Naive B cell (primary cell): Measurements from ENCODE around the gene ITLN1. TPM values are rescaled to one million over a fixed set of nuclear protein-coding genes. Genes with fewer than 3 reads are reported as not detected.
A peak's percentile ranks its signal among the peaks of the same experiment; 100 is the strongest.
"Not testable (repeated sequence)": the region's sequence is repeated elsewhere in the genome, so short reads cannot be mapped to it uniquely, and the experiment has no call there.

Source experiments
- ATAC-seq, 2 donors: fragments of 150-1000 bp; cut with Tn5 transposase; 2 replicates each; pipeline ENCODE4 v1.10.0; 2021; ENCODE audit warnings: low read depth in 2 of 2, mild to moderate bottlenecking in 2 of 2, moderate library complexity in 2 of 2
- DNase-seq: peaks from one replicate; pipeline ENCODE4 v3.0.0; 2022
- H3K27ac Mint-ChIP-seq, 6 donors: one replicate each; pipeline ENCODE4 v1.8.0; 2020 to 2022; ENCODE audit warnings: mild to moderate bottlenecking in 6 of 6, mixed read lengths in 6 of 6, moderate library complexity in 5 of 6, inconsistent platforms in 2 of 6
- H3K27me3 Mint-ChIP-seq, 3 donors: one replicate each; pipeline ENCODE4 v1.8.0; 2021 to 2022; ENCODE audit warnings: mixed read lengths in 3 of 3, mild to moderate bottlenecking in 1 of 3
- H3K36me3 Mint-ChIP-seq, 2 donors: one replicate each; pipeline ENCODE4 v1.8.0; 2020 to 2022; ENCODE audit warnings: mixed read lengths in 2 of 2, inconsistent platforms in 1 of 2, mild to moderate bottlenecking in 1 of 2
- H3K4me1 Mint-ChIP-seq, 3 donors: one replicate each; pipeline ENCODE4 v1.8.0; 2020 to 2022; ENCODE audit warnings: mixed read lengths in 3 of 3, inconsistent platforms in 1 of 3, mild to moderate bottlenecking in 1 of 3, moderate library complexity in 1 of 3
- H3K4me3 Mint-ChIP-seq, 8 donors: one replicate each; pipeline ENCODE4 v1.8.0; 2020 to 2022; ENCODE audit warnings: mild to moderate bottlenecking in 8 of 8, mixed read lengths in 8 of 8, moderate library complexity in 8 of 8, inconsistent platforms in 2 of 8
- H3K9me3 Mint-ChIP-seq, 7 donors: one replicate each; pipeline ENCODE4 v1.8.0; 2020 to 2022; ENCODE audit warnings: mixed read lengths in 7 of 7, mild to moderate bottlenecking in 5 of 7, inconsistent platforms in 2 of 7, moderate library complexity in 1 of 7
- polyA plus RNA-seq, 6 donors: library from polyadenylated mRNA; unstranded; fragments of 300-500 nt; fragmentation: Illumina TruSeq; gene quantifications; one replicate each; pipeline ENCODE4 v1.2.3, GENCODE V29; 2021; ENCODE audit warnings: low read depth in 6 of 6

ITLN1 gene
- polyA plus RNA-seq, 6 donors from 2014 or later: not detected

GRCh38 chr1:160876311-160876710 is 8.7 kb downstream of the ITLN1 start:
- DNase-seq: no peak
- no peak for ATAC-seq
- H3K36me3 Mint-ChIP-seq: no peaks in the 10 kb centered on the region
- H3K27me3 Mint-ChIP-seq: peaks cover 0 to 6% (median 0%) of the 10 kb centered on the region in 3 donors
- no peak overlapping the region for H3K27ac Mint-ChIP-seq
- no peaks in the 10 kb centered on the region for H3K9me3 Mint-ChIP-seq
- peaks cover 8 to 14% (median 10%) of the 10 kb centered on the region in 3 donors for H3K4me1 Mint-ChIP-seq
- H3K4me3 Mint-ChIP-seq: no peak overlapping the region

GRCh38 chr1:160875591-160875990 is 9.4 kb downstream of the ITLN1 start:
- DNase-seq, H3K27ac Mint-ChIP-seq, H3K36me3 Mint-ChIP-seq, H3K27me3 Mint-ChIP-seq, H3K9me3 Mint-ChIP-seq, ATAC-seq, H3K4me3 Mint-ChIP-seq: not testable (repeated sequence)
- peaks cover 8 to 14% (median 10%) of the 10 kb centered on the region in 3 donors for H3K4me1 Mint-ChIP-seq

GRCh38 chr1:160874935-160875334 is 10.0 kb downstream of the ITLN1 start:
- ATAC-seq: no peak
- DNase-seq: no peak
- peak overlapping the region in 1 of 6 donors; percentile 3 for H3K27ac Mint-ChIP-seq

DNA sequence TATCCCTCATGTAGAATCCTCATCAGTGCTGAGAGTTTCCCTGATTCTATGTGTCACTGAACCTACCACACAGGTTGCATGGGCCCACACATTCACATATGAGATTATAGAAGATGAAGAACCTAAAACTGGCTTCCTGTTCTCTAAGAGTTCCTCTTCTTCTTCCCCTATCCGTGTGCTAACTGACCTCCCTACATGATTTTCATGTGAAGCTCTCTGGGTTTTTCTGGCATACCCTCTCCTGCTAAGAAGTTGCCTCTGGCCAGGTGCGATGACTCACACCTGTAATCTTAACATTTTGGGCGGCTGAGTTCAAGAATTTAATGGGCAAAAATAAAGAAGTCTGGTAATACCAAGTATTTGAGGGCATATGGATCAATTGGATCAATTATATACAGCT is 16.8 kb downstream of the ITLN1 start:
- peaks cover 0 to 3% (median 0%) of the 10 kb centered on the region in 7 donors for H3K9me3 Mint-ChIP-seq
- H3K36me3 Mint-ChIP-seq: no peaks in the 10 kb centered on the region
- no peak overlapping the region for H3K4me3 Mint-ChIP-seq
- no peak for DNase-seq
- peak overlapping the region in 2 of 6 donors; percentile 34 to 50 for H3K27ac Mint-ChIP-seq
- H3K27me3 Mint-ChIP-seq: no peaks in the 10 kb centered on the region
- ATAC-seq: peak; percentile 46 to 67
- peaks cover 15 to 17% (median 15%) of the 10 kb centered on the region in 3 donors for H3K4me1 Mint-ChIP-seq

More at GRCh38 chr1:160874935-160875334, 10.0 kb downstream of the ITLN1 start:
- peaks cover 8 to 14% (median 10%) of the 10 kb centered on the region in 3 donors for H3K4me1 Mint-ChIP-seq
- H3K9me3 Mint-ChIP-seq: no peaks in the 10 kb centered on the region
- H3K4me3 Mint-ChIP-seq: peak overlapping the region in 1 of 8 donors; percentile 57
- H3K27me3 Mint-ChIP-seq: peaks cover 0 to 6% (median 0%) of the 10 kb centered on the region in 3 donors
- no peaks in the 10 kb centered on the region for H3K36me3 Mint-ChIP-seq

GRCh38 chr1:160867651-160868050 is 17.3 kb downstream of the ITLN1 start:
- Mint-ChIP-seq H3K4me1 (peaks cover 19 to 22% (median 20%) of the 10 kb centered on the region in 3 donors), H3K27ac (peak overlapping the region in 1 of 6 donors; percentile 2)
- not testable (repeated sequence) for H3K9me3 Mint-ChIP-seq, H3K36me3 Mint-ChIP-seq, H3K4me3 Mint-ChIP-seq, H3K27me3 Mint-ChIP-seq, ATAC-seq, DNase-seq

GRCh38 chr1:160866695-160867260 is 18.2 kb downstream of the ITLN1 start:
- H3K4me1 Mint-ChIP-seq: peaks cover 24 to 30% (median 29%) of the 10 kb centered on the region in 3 donors

GRCh38 chr1:160866001-160866694 is 18.8 kb downstream of the ITLN1 start:
- Mint-ChIP-seq H3K36me3 (no peaks in the 10 kb centered on the region), H3K27me3 (no peaks in the 10 kb centered on the region), H3K27ac (peak overlapping the region in 1 of 6 donors; percentile 51), H3K4me1 (peaks cover 24 to 34% (median 29%) of the 10 kb centered on the region in 3 donors), H3K9me3 (peaks cover 0 to 3% (median 0%) of the 10 kb centered on the region in 7 donors), H3K4me3 (no peak overlapping the region)
- DNase-seq (no peak), ATAC-seq (no peak)

More at GRCh38 chr1:160866695-160867260, 18.2 kb downstream of the ITLN1 start:
- Mint-ChIP-seq H3K36me3 (no peaks in the 10 kb centered on the region), H3K4me3 (no peak overlapping the region), H3K27ac (no peak overlapping the region), H3K9me3 (peaks cover 0 to 3% (median 0%) of the 10 kb centered on the region in 7 donors), H3K27me3 (no peaks in the 10 kb centered on the region)
- DNase-seq (no peak), ATAC-seq (no peak)

GRCh38 chr1:160865337-160865736 is 19.6 kb downstream of the ITLN1 start:
- H3K36me3 Mint-ChIP-seq: no peaks in the 10 kb centered on the region
- no peak overlapping the region for H3K4me3 Mint-ChIP-seq
- H3K4me1 Mint-ChIP-seq: peaks cover 24 to 37% (median 29%) of the 10 kb centered on the region in 3 donors
- H3K9me3 Mint-ChIP-seq: peaks cover 0 to 3% (median 0%) of the 10 kb centered on the region in 7 donors
- H3K27me3 Mint-ChIP-seq: no peaks in the 10 kb centered on the region
- H3K27ac Mint-ChIP-seq: no peak overlapping the region
- DNase-seq (no peak), ATAC-seq (no peak)

- H3K4me3 Mint-ChIP-seq: peak overlapping the region in 1 of 8 donors; percentile 29
- peaks cover 0 to 1% (median 0%) of the 10 kb centered on the region in 3 donors for H3K27me3 Mint-ChIP-seq
- DNase-seq (no peak), ATAC-seq (no peak)
- H3K4me1 Mint-ChIP-seq: peaks cover 24 to 37% (median 29%) of the 10 kb centered on the region in 3 donors
- peak overlapping the region in 3 of 6 donors; percentile 45 to 92 (median 54) for H3K27ac Mint-ChIP-seq
- peaks cover 0 to 3% (median 0%) of the 10 kb centered on the region in 7 donors for H3K9me3 Mint-ChIP-seq
- H3K36me3 Mint-ChIP-seq: no peaks in the 10 kb centered on the region
Measured at GRCh38 chr1:160864173-160864572, 20.8 kb downstream of the ITLN1 start.

GRCh38 chr1:160863774-160864131 is 21.2 kb downstream of the ITLN1 start:
- Mint-ChIP-seq H3K27me3 (peaks cover 0 to 6% (median 4%) of the 10 kb centered on the region in 3 donors), H3K9me3 (peaks cover 0 to 3% (median 0%) of the 10 kb centered on the region in 7 donors), H3K4me1 (peaks cover 24 to 37% (median 29%) of the 10 kb centered on the region in 3 donors), H3K36me3 (no peaks in the 10 kb centered on the region), H3K4me3 (peak overlapping the region in 4 of 8 donors; percentile 25 to 76 (median 46)), H3K27ac (peak overlapping the region in 4 of 6 donors; percentile 44 to 94 (median 73))
- DNase-seq (no peak), ATAC-seq (peak in 1 of 2 donors; percentile 31)

DNA sequence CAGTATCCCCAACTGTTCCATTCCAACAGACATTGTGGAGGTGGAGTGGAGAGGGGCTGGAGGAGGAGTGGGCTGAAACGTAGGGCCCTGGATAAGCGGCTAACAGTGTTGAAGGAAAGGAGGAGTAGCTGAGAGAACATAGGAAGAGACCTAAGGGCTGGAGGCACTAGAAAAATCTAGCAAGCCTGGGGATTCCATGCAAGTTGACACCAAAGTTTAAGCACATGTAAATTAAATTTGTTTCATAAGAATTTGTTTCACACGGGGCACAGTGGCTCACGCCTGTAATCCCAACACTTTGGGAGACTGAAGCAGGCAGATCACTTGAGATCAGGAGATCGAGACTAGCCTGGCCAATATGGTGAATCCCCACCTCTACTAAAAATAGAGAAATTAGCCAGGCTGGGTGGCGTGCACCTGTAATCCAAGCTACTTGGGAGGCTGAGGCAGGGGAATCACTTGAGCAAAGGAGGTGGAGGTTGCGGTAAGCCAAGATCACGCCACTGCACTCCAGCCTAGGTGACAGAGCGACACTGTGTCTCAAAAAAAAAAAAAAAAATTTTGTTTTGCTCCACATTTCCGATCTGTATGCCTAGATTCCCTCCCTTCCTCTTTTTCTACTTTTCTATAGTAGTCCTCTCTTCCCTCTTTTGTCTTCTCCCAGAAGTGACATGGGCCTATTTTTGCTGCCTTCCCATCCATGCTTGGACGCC is 21.8 kb downstream of the ITLN1 start:
- ATAC-seq (no peak), DNase-seq (no peak)
- Mint-ChIP-seq H3K9me3 (peaks cover 0 to 3% (median 0%) of the 10 kb centered on the region in 7 donors), H3K4me3 (peak overlapping the region in 4 of 8 donors; percentile 0 to 63 (median 29)), H3K27ac (peak overlapping the region in 4 of 6 donors; percentile 54 to 94 (median 78)), H3K4me1 (peaks cover 24 to 35% (median 28%) of the 10 kb centered on the region in 3 donors), H3K36me3 (no peaks in the 10 kb centered on the region), H3K27me3 (peaks cover 3 to 9% (median 6%) of the 10 kb centered on the region in 3 donors)

- ATAC-seq (peak; percentile 69 to 81), DNase-seq (no peak)
- H3K9me3 Mint-ChIP-seq: no peaks in the 10 kb centered on the region
- no peaks in the 10 kb centered on the region for H3K36me3 Mint-ChIP-seq
- peak within 1 kb of the TSS in 4 of 6 donors; percentile 54 to 94 (median 78) for H3K27ac Mint-ChIP-seq
- H3K4me1 Mint-ChIP-seq: peaks cover 19 to 28% (median 23%) of the 10 kb centered on the region in 3 donors
- H3K4me3 Mint-ChIP-seq: peak within 1 kb of the TSS in 4 of 8 donors; percentile 0 to 63 (median 29)
- peaks cover 3 to 9% (median 6%) of the 10 kb centered on the region in 3 donors for H3K27me3 Mint-ChIP-seq
Measured at GRCh38 chr1:160862203-160863060, 22.5 kb downstream of the ITLN1 start, which contains the start of gene CD244. TSS of gene CD244 (minus strand) at chr1:160862887. CDS start at chr1:160862677, 210 bp downstream.
